Cerebellar nuclear complex (tissue), 1 donor: ENCODE measurements around the gene APPL1.
"Not testable (repeated sequence)": the region's sequence is repeated elsewhere in the genome, so short reads cannot be mapped to it uniquely, and the experiment has no call there.

Experiments
- DNase-seq, 2 experiments: peaks; one replicate each; lab custom pipeline; 2025; lab: John Stamatoyannopoulos, UW

APPL1 gene

DNA sequence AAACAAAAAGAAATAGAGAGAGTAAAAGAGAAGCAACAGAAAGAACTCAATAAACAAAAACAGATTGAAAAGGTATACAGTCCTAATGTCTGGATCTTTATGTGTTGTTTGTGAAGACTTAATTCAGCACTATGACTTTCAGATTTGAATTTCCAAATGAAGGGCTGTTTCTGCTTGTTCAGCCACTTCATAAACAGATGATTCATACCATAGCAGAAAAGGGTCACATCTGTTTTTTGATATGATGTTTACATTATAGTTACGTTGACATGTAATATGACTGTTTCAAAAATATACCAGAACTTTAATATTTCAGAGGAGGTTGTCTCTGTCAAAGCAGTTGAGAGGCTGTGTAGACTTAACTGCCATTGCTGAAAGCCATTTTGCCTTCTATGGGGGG lies 40.9 kb downstream of the APPL1 start:
- no peak for DNase-seq

DNA sequence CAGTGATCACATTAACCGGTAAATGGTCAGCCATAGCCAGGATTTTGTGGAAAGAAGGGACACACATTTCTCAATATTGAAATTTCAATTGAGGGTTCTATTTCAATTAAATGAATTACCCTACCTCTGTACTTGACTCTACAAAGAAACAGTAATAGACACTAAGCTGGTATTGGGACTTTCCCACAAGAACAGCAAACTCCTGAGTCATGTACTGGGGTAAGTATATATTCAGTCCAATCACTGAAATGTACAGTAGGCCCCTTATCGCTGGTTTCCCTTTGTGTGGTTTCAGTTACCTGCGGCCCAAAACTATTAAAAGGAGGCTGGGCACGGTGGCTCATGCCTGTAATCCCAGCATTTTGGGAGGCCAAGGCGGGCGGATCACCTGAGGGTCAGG lies 47.3 kb downstream of the APPL1 start:
- DNase-seq = no peak

DNA sequence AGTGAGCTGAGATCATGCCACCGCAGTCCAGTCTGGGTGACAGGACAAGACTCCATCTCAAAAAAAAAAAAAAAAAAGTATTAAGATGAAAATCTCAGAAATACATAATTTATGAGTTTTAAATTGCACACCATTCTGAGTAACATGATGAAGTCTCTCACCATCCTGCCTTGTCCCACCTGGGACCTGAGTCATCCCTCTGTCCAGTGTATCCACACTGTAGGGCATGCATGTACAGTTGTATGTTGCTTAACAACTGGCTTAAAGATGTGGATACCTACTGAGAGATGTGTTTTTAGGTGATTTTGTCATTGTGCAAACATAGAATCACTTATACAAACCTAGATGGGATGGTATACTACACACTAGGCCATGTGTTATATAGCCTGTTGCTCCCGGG lies 47.9 kb downstream of the APPL1 start:
- DNase-seq = no peak

DNA sequence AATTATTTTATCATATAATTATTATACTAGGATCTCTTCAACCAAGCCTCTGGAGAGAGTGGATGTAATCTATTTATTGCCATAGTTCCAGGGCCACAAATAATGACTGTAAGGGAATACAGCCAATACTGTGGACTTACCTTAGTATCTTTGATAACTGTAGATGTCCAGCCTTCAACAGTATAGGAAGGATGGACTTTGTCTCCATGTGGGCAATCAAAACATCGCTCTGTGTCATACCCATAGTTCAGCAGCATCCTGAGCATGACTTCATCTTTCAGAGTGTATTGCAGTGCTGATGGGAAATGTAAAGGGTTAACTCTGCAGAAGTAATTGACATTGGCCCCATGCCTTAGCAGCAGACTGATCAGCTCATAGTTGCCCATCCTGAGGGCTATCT lies 50.7 kb downstream of the APPL1 start:
- DNase-seq = no peak

GRCh38 chr3:57279685-57280084 lies 52.2 kb downstream of the APPL1 start:
- no peak for DNase-seq

GRCh38 chr3:57281715-57282114 lies 54.2 kb downstream of the APPL1 start:
- DNase-seq = no peak

DNA sequence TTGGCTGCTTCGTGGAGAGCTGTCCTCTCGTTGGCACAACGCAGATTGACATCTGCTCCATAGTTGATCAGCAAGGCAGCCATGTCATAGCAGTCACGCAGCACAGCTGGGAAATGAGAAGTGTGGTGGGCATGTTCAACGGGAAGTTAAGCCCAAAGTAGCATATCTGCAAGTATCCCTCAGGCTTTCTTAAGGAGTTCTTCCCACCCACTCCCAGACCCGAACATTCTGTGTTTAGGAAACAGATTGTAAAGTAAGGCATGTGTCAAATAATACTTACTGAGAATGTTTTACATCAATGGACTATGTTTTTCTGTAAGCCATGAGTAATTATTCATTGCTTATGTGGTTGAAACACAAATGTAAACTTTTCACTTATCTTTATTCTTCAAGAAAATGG lies 55.8 kb downstream of the APPL1 start:
- DNase-seq = no peak

DNA sequence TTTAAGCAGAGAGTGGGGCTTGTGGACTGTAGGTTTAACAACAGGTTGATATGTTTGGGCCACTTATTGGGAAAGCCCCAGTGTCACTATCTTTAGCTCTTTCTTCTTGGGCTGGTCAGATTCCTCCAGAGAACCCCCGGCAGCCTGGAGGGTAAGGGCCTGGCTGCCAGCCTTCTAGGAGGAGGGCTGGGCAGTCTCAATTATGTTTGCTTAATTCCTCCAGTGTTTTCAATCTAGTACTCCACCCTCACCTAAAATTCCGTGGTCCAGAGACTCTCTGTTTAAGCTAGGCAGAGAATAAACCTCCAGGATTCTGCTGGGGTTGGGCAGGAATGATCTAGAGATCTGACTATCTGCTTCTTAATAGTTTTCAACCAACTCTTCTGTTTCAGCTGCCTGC lies 59.7 kb downstream of the APPL1 start:
- DNase-seq = no peak

GRCh38 chr3:57288403-57288802 lies 60.9 kb downstream of the APPL1 start:
- DNase-seq = no peak

DNA sequence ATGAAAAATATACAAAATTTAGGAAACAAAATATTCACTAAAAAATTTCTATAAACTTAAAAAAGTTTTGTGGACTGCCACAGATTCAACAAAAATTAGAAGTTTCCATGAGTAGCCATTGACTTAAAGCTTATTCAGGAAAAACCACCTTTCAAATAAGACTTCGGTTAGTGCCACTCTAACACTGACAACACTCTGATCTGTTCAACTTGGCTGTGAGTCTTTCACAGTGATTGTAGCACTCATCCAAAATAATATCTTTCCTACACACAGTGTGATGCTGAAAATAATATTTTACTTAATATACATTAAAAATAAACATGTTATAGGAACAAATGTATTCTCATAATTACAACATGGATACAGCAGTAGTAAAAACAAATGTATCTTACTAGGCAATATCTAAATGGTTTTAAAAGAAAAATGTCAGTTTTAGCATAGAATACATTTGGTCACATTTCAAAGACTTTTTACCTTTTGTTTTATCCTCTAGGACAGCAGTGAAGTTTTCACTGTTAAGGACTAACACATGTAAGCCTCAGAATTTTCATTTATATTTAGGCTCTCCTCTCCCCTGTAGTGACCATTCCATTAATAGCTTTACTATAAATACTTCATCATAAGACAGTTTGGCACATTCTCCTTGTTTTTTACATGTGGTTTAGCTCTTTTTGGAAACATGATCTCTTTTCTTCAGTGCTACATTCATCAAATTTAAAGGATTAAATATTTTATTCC lies 64.8 kb downstream of the APPL1 start, which contains the start of gene ASB14:
ASB14 (minus strand) TSS at position 527 of the 738 bp plus-strand sequence. CDS start 652 bp downstream, outside the sequence.
- DNase-seq = no peak

GRCh38 chr3:57292897-57293526 lies 65.5 kb downstream of the APPL1 start:
- DNase-seq = no peak

- DNase-seq = no peak
Observed at GRCh38 chr3:57298041-57298440, 70.5 kb downstream of the APPL1 start.

DNA sequence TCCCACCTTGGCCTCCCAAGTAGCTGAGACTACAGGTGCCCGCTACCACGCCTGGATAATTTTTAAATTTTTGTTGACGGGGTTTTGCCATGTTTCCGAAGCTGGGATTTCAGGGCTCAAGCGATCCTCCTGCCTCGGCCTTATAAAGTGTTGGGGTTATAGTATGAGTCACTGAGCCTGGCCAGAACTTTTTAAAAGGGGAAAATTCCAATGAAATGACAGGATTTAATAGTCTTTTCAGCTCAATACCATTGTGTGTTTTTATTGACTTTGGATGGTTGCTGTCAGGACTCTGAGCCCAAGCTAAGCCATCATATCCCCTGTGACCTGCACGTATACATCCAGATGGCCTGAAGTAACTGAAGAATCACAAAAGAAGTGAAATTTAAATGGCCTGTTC lies 76.0 kb downstream of the APPL1 start:
- DNase-seq = not testable (repeated sequence)

DNA sequence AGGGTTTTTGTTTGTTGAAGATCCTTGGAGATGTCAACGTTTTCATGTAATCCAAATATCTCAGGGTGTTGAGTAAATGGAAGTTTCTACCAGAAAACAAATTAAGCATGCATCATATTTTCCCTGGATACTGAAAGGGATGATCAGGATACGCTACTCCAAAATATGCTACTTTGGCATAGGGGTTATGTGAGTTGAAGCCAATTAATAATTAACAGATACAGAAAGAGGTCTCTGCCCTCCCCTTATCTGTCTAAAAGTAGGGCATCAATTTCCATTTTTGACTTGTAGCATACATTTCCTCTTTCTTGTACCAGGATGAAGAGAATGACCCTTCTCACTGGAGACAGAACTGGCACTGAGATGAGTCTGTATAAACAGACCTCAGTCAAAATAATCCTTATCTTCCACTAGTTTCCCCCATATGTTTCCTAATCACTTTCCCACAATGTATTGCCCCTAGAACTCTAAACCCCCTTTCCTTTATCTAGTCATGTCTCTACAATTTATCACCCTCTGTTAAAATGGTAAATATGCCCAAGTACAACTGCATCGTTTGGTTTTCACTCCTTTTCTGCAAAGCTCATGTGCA lies 82.3 kb downstream of the APPL1 start:
- DNase-seq = no peak

DNA sequence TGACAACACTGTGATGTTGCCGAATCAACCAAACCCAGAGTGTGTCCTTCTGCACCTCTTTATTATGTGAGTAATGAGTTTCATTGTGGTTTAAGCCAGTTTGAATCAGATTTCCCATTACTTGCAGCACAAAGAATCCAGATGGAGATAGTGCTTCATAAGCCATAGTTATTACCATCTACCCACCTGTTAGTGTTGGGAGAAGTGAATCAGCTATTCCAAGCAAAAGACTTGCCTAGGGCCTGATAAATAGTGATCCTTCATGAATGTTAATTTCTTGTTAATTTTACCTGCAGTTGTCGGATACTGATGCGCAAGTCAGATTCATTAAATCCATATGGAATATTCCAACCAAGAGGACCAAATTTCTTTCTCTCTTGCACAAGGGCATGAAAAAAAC lies 86.7 kb downstream of the APPL1 start:
- no peak for DNase-seq
